MCF 10A (cell line): ENCODE data around the gene FBRS. TPM values are rescaled to one million over a fixed set of nuclear protein-coding genes. Genes with fewer than 3 reads are reported as not detected.

Experiments used
- BruUV-seq: library from RNA; stranded (reverse); fragments of 400-500 nt; replicated peaks from 2 replicates; lab custom pipeline; 2021; lab: Mats Ljungman, UMichigan
- CTCF ChIA-PET: fragments of 300-600 bp; sonication (Branson Sonifier 250); formaldehyde crosslinking; extraction: SDS; loops from one replicate; lab custom pipeline; 2021; ENCODE audit warnings: antibody characterized with exemption, inconsistent platforms; lab: Yijun Ruan, JAX
- POLR2A ChIA-PET: fragments of 300-600, 350-650 bp; sonication (Branson Sonifier 250); formaldehyde crosslinking; extraction: SDS; loops from one replicate; lab custom pipeline; 2020; ENCODE audit warnings: antibody characterized with exemption, inconsistent platforms; lab: Yijun Ruan, JAX
- DNase-seq: peaks from one replicate; pipeline ENCODE4 v3.0.0-alpha.2; 2018; ENCODE audit not compliant: unreplicated experiment
- H3K27ac Mint-ChIP-seq: one replicate; pipeline ENCODE4 v1.8.0; 2022; ENCODE audit warnings: mild to moderate bottlenecking, low read depth, mixed read lengths; ENCODE audit not compliant: unreplicated experiment
- H3K27me3 Mint-ChIP-seq: one replicate; pipeline ENCODE4 v1.8.0; 2022; ENCODE audit warnings: mixed read lengths; ENCODE audit not compliant: insufficient read depth, unreplicated experiment
- H3K36me3 Mint-ChIP-seq: one replicate; pipeline ENCODE4 v1.8.0; 2022; ENCODE audit warnings: mild to moderate bottlenecking, moderate library complexity, mixed read lengths; ENCODE audit not compliant: insufficient read depth, unreplicated experiment
- H3K4me1 Mint-ChIP-seq: one replicate; pipeline ENCODE4 v1.8.0; 2022; ENCODE audit warnings: mixed read lengths; ENCODE audit not compliant: insufficient read depth, unreplicated experiment
- H3K4me3 Mint-ChIP-seq: one replicate; pipeline ENCODE4 v1.8.0; 2022; ENCODE audit warnings: mild to moderate bottlenecking, moderate library complexity, mixed read lengths; ENCODE audit not compliant: unreplicated experiment
- H3K9me3 Mint-ChIP-seq: one replicate; pipeline ENCODE4 v1.8.0; 2022; ENCODE audit warnings: mixed read lengths; ENCODE audit not compliant: unreplicated experiment
- intact Hi-C: fragments of 100-400 bp; cut with micrococcal nuclease; formaldehyde crosslinking; loops from 2 replicates; pipeline ENCODE4 v1.14.1; 2022
- total RNA-seq: library from RNA; stranded (reverse); gene quantifications from 2 replicates; pipeline ENCODE4 v1.2.3, GENCODE V29; 2022
- TF ChIP-seq, protein P1 (sequence below): fragments of 200-600 bp; IDR thresholded peaks from one replicate; pipeline ENCODE4 v1.8.0; 2022; ENCODE audit warnings: antibody characterized with exemption, mild to moderate bottlenecking; ENCODE audit not compliant: unreplicated experiment

Gene FBRS
- total RNA-seq, 1 experiment from 2014 or later: 69.1 TPM

DNA sequence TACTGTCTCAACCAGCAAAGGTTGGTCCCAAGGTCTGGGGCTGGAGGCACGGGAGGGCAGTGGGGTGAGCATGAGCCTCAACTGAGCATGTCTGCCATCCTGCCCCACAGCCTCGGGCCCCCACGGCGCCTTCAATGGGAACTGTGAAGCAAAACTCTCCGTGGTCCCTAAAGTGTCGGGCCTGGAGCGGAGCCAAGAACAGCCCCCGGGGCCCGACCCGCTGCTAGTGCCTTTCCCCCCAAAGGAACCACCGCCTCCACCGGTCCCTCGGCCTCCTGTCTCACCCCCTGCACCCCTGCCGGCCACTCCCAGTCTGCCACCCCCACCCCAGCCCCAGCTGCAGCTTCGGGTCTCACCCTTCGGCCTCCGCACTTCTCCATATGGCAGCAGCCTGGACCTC is 4.2 kb downstream of the FBRS start:
- Mint-ChIP-seq H3K9me3 (no peaks in the 10 kb centered on the region), H3K36me3 (peaks cover 73% of the 10 kb centered on the region), H3K4me3 (no peak overlapping the region), H3K4me1 (peaks cover 16% of the 10 kb centered on the region), H3K27me3 (no peaks in the 10 kb centered on the region), H3K27ac (no peak overlapping the region)
- DNase-seq: no peak
- TF ChIP-seq, protein P1, sequence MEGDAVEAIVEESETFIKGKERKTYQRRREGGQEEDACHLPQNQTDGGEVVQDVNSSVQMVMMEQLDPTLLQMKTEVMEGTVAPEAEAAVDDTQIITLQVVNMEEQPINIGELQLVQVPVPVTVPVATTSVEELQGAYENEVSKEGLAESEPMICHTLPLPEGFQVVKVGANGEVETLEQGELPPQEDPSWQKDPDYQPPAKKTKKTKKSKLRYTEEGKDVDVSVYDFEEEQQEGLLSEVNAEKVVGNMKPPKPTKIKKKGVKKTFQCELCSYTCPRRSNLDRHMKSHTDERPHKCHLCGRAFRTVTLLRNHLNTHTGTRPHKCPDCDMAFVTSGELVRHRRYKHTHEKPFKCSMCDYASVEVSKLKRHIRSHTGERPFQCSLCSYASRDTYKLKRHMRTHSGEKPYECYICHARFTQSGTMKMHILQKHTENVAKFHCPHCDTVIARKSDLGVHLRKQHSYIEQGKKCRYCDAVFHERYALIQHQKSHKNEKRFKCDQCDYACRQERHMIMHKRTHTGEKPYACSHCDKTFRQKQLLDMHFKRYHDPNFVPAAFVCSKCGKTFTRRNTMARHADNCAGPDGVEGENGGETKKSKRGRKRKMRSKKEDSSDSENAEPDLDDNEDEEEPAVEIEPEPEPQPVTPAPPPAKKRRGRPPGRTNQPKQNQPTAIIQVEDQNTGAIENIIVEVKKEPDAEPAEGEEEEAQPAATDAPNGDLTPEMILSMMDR: no peak
- CTCF ChIA-PET: no interaction called here
- intact Hi-C loops: no loop called here
- POLR2A ChIA-PET: interaction anchor here (0.9 kb wide), 1 partner anchor 35 kb away, joined by 4 read pairs; no protein-coding TSS in a partner anchor
- no TSS peak for BruUV-seq

DNA sequence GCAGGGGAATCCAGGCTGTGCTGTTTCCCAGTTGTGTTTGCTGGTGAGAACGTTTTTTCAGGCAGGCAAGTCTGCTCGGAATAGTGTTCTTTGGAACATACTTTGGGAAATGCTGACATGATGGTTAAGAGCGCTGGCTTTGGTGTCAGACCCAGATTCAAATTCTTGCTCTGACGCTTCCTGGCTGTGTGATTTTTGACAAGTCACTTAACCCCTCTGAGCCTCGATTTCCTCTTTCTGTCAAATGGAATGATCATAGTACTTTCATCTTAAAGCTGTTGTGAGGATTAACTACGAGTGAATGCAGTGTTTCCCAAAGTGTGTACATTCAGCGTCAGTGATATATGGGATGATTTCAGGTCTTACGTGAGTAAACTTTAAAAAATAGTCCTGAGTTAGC is 4.8 kb downstream of the FBRS start:
- ChIA-PET CTCF (no interaction called here), POLR2A (no interaction called here)
- intact Hi-C loops: no loop called here
- H3K9me3 Mint-ChIP-seq: no peaks in the 10 kb centered on the region
- H3K27me3 Mint-ChIP-seq: no peaks in the 10 kb centered on the region
- BruUV-seq: no TSS peak
- TF ChIP-seq, protein P1: no peak
- H3K4me1 Mint-ChIP-seq: peaks cover 15% of the 10 kb centered on the region
- no peak overlapping the region for H3K27ac Mint-ChIP-seq
- no peak overlapping the region for H3K4me3 Mint-ChIP-seq
- H3K36me3 Mint-ChIP-seq: peaks cover 78% of the 10 kb centered on the region
- DNase-seq: no peak

DNA sequence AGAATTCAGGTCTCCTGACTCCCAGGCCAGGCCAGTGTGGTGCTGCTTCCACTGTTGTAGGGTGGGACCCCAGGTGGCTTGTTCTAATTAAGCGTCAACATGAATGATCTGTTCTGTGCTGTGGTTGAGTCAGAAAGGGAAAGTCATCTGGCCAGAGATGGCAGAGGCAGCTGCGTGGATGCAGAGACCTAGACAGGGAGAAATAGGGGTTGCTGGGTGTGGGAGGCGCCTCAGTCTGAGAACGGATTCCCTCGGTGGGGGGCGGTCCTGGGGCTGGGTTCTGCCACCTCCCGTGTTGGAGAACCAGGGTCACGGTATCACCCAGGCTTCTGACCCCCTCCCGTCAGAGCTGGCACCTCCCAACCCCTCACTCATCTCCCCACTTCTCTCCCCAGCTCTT is 5.6 kb downstream of the FBRS start:
- POLR2A ChIA-PET: interaction anchor here (0.5 kb wide), 1 partner anchor 227 kb away, joined by 3 read pairs; no protein-coding TSS in a partner anchor
- no peak for DNase-seq
- TF ChIP-seq, protein P1: no peak
- no peaks in the 10 kb centered on the region for H3K27me3 Mint-ChIP-seq
- intact Hi-C loops: no loop called here
- CTCF ChIA-PET: no interaction called here
- H3K4me3 Mint-ChIP-seq: no peak overlapping the region
- no peak overlapping the region for H3K27ac Mint-ChIP-seq
- peaks cover 15% of the 10 kb centered on the region for H3K4me1 Mint-ChIP-seq
- BruUV-seq: no TSS peak
- peaks cover 79% of the 10 kb centered on the region for H3K36me3 Mint-ChIP-seq
- no peaks in the 10 kb centered on the region for H3K9me3 Mint-ChIP-seq

DNA sequence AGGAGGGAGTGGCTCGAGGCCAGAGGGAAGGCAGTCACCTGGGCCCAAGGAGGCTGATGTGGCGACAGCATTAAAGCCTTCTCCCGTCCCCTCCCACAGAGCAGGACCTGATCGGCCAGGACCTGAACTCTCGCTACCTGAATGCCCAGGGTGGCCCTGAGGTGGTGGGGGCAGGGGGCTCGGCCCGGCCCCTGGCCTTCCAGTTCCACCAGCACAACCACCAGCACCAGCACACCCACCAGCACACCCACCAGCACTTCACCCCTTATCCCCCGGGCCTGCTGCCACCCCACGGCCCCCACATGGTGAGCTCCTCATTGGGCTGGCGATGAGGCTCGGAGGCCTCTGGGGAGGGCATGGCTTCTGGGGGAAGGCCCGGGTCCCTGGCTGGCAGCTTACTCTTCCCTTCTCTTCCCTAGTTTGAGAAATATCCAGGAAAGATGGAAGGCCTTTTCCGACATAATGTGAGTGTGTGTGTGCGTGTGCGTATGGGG is 6.4 kb downstream of the FBRS start:
- H3K27me3 Mint-ChIP-seq: no peaks in the 10 kb centered on the region
- POLR2A ChIA-PET: no interaction called here
- BruUV-seq: no TSS peak

More for the DNA sequence above, 6.4 kb downstream of the FBRS start:
- no peak for DNase-seq
- Mint-ChIP-seq H3K4me1 (peaks cover 15% of the 10 kb centered on the region), H3K9me3 (no peaks in the 10 kb centered on the region), H3K4me3 (no peak overlapping the region), H3K27ac (no peak overlapping the region), H3K36me3 (peaks cover 84% of the 10 kb centered on the region)
- intact Hi-C loops: no loop called here
- CTCF ChIA-PET: no interaction called here
- TF ChIP-seq, protein P1: no peak
